Fibroblast of skin of left quadriceps (primary cell): Measurements from ENCODE around the gene BCL10.
A peak's percentile ranks its signal among the peaks of the same experiment; 100 is the strongest.

Experiments
- DNase-seq, 2 experiments: peaks; one replicate each; pipeline ENCODE4 v3.0.0-alpha.2; 2013; ENCODE audit warnings: low read depth in 2 of 2

The BCL10 gene

GRCh38 chr1:85297855-85298629 lies 21.6 kb upstream of the BCL10 start:
- peak; percentile 91 to 94 for DNase-seq

GRCh38 chr1:85297538-85297854 lies 21.1 kb upstream of the BCL10 start:
- DNase-seq = no peak

GRCh38 chr1:85296980-85297379 lies 20.5 kb upstream of the BCL10 start:
- no peak for DNase-seq

- DNase-seq = no peak
These were observed 19.2 kb upstream of the BCL10 start for GRCh38 chr1:85295654-85296053.

- no peak for DNase-seq
These were observed 18.6 kb upstream of the BCL10 start for GRCh38 chr1:85295006-85295431.

GRCh38 chr1:85290826-85291225 lies 14.4 kb upstream of the BCL10 start:
- DNase-seq = no peak

- DNase-seq = no peak
These were observed 13.5 kb upstream of the BCL10 start for GRCh38 chr1:85289848-85290335.

GRCh38 chr1:85289207-85289847 lies 12.9 kb upstream of the BCL10 start:
- DNase-seq = peak; percentile 73 to 76

GRCh38 chr1:85284202-85284601 lies 7.8 kb upstream of the BCL10 start:
- no peak for DNase-seq

GRCh38 chr1:85283475-85284199 lies 7.2 kb upstream of the BCL10 start:
- DNase-seq = no peak

GRCh38 chr1:85282424-85282823 lies 6.0 kb upstream of the BCL10 start:
- DNase-seq = no peak

GRCh38 chr1:85280636-85281035 lies 4.2 kb upstream of the BCL10 start:
- DNase-seq = no peak

- no peak for DNase-seq
These were observed 3.1 kb upstream of the BCL10 start for GRCh38 chr1:85279458-85280080.

- DNase-seq = peak; percentile 83 to 87
These were observed 2.5 kb upstream of the BCL10 start for GRCh38 chr1:85278853-85279314.

GRCh38 chr1:85277802-85278201 lies 1.4 kb upstream of the BCL10 start:
- DNase-seq = no peak

- no peak for DNase-seq
These were observed 677 bp upstream of the BCL10 start for GRCh38 chr1:85276978-85277639.

GRCh38 chr1:85275701-85276214 lies 674 bp downstream of the BCL10 start:
- no peak for DNase-seq

GRCh38 chr1:85274969-85275453 lies 1.4 kb downstream of the BCL10 start:
- no peak for DNase-seq

GRCh38 chr1:85273397-85273796 lies 3.0 kb downstream of the BCL10 start:
- DNase-seq = no peak

GRCh38 chr1:85268801-85269585 lies 7.4 kb downstream of the BCL10 start:
- no peak for DNase-seq
